Globus pallidus (tissue), 1 donor: Measurements from ENCODE around the gene SOWAHA.
A peak's percentile ranks its signal among the peaks of the same experiment; 100 is the strongest.

Experiments
- DNase-seq: peaks from one replicate; pipeline ENCODE4 v3.0.0-alpha.2; 2015; ENCODE audit warnings: low spot score

The SOWAHA gene

GRCh38 chr5:132812781-132813598 is at the start of gene SOWAHA:
Gene SOWAHA, plus strand, starts transcription at chr5:132813302. Its CDS starts 320 bp downstream, at chr5:132813622.
- no peak for DNase-seq

- no peak for DNase-seq
Measured at GRCh38 chr5:132764051-132764450, 49.1 kb upstream of the SOWAHA start.

GRCh38 chr5:132764671-132765238 is 48.3 kb upstream of the SOWAHA start:
- no peak for DNase-seq

DNA sequence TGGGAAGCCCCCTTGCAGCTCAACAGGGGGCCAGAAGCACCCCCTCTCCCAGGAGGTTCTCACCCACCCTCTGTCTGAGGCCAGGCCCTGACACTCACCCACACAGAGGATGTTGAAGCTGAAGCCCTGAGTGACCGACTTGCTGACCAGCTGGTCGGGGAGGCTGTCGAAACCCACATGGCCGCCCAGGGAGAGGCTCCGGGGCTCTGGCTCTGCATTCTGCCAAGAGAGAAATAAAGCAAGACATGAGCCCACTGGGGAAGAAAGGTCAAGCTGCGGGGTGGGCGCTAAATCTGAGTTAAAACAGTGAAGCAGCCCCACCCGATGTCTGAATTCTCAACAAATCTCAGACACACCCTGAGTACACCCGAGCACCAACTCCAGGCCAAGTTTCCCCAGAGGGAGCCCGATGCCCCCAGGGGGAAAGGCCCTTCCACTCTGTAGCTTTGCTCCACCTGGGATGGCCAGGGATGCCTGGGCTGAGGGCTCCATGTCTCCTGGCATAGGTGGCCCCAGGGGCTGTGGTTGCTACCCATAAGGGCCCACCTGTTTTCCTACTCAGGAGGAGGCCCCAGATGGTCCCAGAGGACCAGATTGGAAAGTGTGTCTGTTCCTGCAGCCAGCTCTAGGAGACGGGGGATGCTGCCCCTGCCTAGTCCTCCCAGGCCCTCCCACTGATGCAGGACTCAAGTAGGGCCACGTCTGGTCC is 47.6 kb upstream of the SOWAHA start:
- DNase-seq, result no peak

DNA sequence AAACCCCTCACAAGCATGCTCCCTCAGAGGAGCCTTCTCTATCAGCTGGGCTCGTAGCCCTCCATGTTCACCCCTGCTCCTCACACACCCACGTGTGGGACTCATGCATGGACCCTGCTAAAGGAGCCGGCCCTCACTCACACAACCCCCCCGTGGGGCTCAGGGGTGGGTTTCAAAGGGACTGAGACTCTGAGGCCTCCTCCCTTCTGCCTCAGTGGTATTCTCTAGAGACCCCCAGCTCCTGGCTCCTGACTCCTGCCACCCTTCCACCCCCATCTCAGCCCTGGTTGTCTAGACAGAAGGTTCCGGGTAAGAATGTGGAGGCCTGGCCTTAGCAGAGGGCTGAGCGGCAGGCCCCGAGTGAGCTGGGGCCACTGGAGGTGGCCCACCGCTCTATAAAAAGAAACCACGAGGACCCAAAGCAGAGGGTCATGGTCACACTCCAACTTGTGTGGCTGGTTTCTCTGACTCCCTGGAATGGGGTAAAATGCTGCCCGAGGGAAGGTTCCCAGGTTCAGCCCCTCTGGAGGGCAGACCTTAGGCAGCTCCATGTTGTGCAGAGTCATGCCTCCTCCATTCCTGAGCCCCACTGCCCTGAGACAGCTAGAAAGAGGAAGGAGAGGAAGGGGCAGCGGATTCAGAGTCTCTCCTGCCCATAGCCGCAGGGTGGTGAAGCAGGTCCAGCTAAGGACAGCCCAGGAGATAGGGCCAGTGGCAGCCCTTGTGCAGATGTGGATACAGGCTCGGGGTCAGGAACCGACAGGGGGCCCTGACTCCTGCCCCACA is 46.9 kb upstream of the SOWAHA start:
- no peak for DNase-seq

GRCh38 chr5:132766806-132767055 is 46.4 kb upstream of the SOWAHA start:
- no peak for DNase-seq

GRCh38 chr5:132767150-132767549 is 46.0 kb upstream of the SOWAHA start:
- DNase-seq, result peak; percentile 50

- no peak for DNase-seq
Measured at GRCh38 chr5:132768485-132768868, 44.6 kb upstream of the SOWAHA start.

- peak; percentile 71 for DNase-seq
Measured at GRCh38 chr5:132770476-132771159, 42.5 kb upstream of the SOWAHA start.

DNA sequence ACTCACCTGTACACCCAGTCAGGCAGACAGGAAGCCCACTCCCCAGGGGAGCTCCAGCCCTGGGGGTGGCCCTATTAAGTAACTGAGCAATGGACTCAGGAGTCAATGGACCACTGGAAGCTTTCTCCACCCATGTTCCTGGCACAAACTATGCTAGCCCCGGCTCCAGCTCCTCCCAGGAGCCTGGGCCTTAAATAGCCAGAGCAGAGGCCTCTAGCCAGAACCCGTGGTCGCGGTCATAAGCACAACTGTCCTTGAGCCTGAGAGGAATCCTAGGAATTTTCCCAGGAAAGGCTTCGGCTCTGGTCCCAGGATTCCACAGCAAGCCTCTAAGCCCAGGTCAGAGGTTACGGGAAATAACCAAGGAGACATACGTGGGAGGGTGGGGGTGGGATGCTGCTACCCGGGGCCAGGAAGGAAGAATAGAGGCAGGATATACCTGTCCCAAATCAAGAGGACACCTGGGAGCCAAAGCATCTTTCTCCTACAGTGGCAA is 41.6 kb upstream of the SOWAHA start:
- DNase-seq, result no peak

- DNase-seq, result no peak
Measured at GRCh38 chr5:132772291-132773070, 40.6 kb upstream of the SOWAHA start.

- peak; percentile 55 for DNase-seq
Measured at GRCh38 chr5:132773114-132773513, 40.0 kb upstream of the SOWAHA start.

DNA sequence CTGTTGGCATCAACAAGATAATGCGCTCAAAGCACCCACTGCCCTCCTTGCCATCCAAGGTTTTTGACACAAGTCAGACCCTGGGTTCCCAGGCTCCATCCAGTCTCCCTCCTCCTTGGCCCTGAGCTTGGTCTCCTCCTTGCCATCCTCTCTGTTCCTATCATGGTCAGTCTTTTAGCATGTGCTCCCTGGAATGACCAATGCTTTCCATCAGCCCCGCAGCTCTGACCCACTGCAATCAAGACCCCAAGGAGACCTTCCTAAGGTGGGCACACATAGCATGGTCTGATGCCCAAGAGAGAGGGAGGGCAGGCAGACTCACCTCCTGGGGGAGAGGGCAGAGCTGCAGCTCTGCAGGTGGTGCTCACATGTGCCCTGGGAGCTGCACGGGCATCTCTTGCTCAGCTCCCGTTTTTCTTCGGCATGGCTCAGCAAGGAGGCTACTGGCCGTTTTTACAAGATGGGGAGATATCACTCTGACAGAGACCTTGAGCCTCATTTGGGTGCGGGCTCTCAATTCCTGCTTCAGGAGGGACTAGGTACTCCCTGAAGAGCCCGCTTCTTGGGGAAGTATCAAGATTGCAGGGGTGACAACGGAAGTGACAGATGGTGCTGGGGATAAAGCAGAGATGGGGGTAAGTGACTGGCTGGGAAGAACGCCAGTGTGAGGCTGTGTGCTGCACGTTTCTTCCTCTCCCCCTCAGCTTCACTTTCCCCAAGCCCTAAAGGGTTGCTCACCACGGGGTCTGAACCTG is 39.3 kb upstream of the SOWAHA start:
- DNase-seq, result peak; percentile 40

DNA sequence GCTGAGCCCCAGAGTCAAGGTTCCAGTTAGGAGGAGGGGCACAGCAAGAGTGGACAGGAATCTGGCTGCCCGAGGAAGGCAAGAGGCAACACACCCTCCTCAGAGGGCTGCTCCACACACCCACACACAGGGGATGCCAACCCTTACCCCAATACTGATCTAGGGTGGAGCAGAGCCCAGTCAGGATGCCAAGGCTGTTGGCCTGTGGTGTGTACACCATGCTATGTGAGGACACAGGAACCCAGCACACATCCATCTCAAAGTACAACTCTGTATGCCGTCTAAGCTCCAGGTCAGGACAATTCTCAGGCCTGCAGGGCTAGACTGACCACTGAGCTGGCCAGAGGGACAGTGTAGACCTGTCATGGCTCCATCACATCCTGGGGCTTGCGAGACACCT is 38.7 kb upstream of the SOWAHA start:
- no peak for DNase-seq

GRCh38 chr5:132774896-132775295 is 38.2 kb upstream of the SOWAHA start:
- no peak for DNase-seq

DNA sequence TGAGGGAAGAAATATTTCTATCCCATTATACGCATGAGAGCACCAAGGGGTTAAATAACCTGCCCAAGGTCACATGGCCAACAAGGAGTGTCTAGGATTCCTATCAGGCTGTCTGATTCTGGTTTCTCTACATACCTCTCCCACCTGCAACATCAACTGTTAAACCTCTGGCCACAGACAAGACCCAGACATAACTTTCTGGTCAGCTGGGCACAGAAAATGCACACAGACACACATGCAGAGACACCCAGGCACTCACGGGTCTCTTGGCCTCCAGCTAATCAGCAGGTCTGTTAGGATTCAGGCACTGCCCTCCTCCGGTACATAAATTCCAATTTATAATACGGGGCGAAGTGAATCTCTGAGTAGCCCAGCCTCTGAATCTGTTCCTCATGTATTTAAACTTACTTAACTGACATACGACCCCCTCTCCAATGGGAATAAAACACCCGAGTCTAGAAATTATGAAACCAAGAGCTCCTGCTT is 37.6 kb upstream of the SOWAHA start:
- DNase-seq, result peak; percentile 52

DNA sequence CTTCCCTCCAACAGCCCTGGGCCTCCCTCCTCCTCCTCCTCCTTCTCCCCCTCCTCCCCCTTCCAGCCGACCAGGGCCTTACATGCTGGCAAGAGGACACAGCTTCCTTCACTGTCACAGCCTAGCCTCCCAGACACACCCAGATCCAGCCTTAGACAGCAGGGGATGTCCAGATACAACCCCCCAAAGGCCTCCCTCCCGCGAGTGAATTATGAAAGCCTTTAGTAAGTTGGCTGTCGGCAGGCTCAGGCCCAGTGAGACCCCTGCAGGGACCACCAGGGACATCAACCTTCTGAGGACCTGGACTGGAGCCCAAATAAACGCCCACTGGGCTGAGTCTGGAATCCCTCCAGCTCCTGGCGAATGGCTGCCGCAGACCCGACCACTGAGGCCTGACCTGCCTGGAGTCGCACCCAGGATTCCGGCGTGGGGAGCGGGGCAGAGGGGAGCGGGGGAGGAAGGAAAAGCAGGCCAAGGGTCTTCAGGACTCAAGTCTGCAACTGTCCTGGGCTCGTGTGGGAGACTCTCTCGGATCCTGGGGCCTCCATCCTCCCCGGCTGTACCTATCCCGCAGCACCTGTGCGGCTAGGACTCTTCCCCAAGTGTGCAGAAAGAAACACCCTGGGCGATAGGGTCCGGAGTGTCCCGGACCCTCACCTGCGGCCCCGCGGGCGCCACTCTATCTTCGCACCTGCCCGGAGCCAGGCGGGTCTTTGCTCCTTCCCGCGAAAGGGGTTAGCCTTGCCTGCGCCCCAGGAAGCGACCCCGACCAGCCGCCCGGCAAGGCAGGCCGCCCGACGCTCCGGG is 36.8 kb upstream of the SOWAHA start:
- peak; percentile 86 for DNase-seq

DNA sequence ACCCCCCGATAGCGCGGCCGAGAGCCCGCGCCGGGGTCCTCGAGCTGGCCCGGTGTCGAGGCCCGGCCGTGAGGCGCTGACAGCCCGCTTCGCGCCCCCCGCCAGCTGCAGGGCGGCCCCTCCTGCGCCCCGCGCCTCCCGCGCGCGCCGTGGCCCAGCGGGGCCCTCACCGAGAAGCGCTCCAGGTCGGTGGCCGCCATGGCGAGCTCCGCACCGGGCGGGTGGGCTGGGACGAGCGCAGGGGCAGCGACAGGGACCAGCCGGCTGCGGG is 36.2 kb upstream of the SOWAHA start:
- DNase-seq, result no peak
